HL-60 (cell line): ENCODE results near the gene ZBTB7C.

Experiments
- DNase-seq, 2 experiments: peaks; one replicate each; pipeline ENCODE4 v3.0.0-alpha.2; 2010 to 2020; ENCODE audit warnings: low read depth in 1 of 2, low spot score in 1 of 2
- H3K27ac ChIP-seq: fragments of 250-450 bp; sonication (Bioruptor Pico); replicated peaks from 2 replicates; pipeline ENCODE4 v1.5.1; 2020; ENCODE audit warnings: mild to moderate bottlenecking, moderate library complexity
- H3K27me3 ChIP-seq: fragments of 250-450 bp; sonication (Bioruptor Pico); 2 replicates; pipeline ENCODE4 v1.5.1; 2021; ENCODE audit warnings: mild to moderate bottlenecking, moderate library complexity; ENCODE audit not compliant: insufficient read depth, poor library complexity, severe bottlenecking
- H3K4me3 ChIP-seq: replicated peaks from 2 replicates; pipeline ENCODE4 v1.5.1; 2011; ENCODE audit warnings: mild to moderate bottlenecking, control low read depth, low read length; ENCODE audit not compliant: insufficient read depth
- CTCF ChIP-seq: IDR thresholded peaks from one replicate; pipeline ENCODE4 v1.5.1; 2011; ENCODE audit warnings: low read length, control low read depth, inconsistent platforms; ENCODE audit not compliant: insufficient read depth
- GABPA ChIP-seq: IDR thresholded peaks from 2 replicates; pipeline ENCODE4 v1.6.1; 2012; ENCODE audit warnings: low read depth
- POLR2AphosphoS5 ChIP-seq: IDR thresholded peaks from 2 replicates; pipeline ENCODE4 v1.6.1; 2012; ENCODE audit warnings: low read depth
- REST ChIP-seq: IDR thresholded peaks from 2 replicates; pipeline ENCODE4 v1.6.1; 2012; ENCODE audit warnings: low read depth; ENCODE audit not compliant: insufficient replicate concordance
- SPI1 ChIP-seq: IDR thresholded peaks from 2 replicates; pipeline ENCODE4 v1.6.1; 2012; ENCODE audit warnings: low read depth, mild to moderate bottlenecking, borderline replicate concordance

ZBTB7C gene

GRCh38 chr18:48410095-48410920, 1.1 kb upstream of the ZBTB7C start:
- Histone ChIP-seq H3K27ac (no peak overlapping the region), H3K4me3 (peak overlapping the region; percentile 66), H3K27me3 (peaks cover 52% of the 10 kb centered on the region)
- TF ChIP-seq REST (no peak), POLR2AphosphoS5 (no peak), CTCF (no peak), GABPA (no peak), SPI1 (no peak)
- peak; percentile 74 to 84 for DNase-seq

GRCh38 chr18:48409591-48410094, 460 bp upstream of the ZBTB7C start:
- peak overlapping the region; percentile 66 for H3K4me3 ChIP-seq
- no peak overlapping the region for H3K27ac ChIP-seq
- TF ChIP-seq POLR2AphosphoS5 = no peak
- TF ChIP-seq GABPA = no peak
- TF ChIP-seq REST = no peak
- no peak for TF ChIP-seq SPI1
- TF ChIP-seq CTCF = no peak
- peaks cover 52% of the 10 kb centered on the region for H3K27me3 ChIP-seq
- DNase-seq = no peak

- peak in 1 of 2 experiments; percentile 28 for DNase-seq
- no peak for TF ChIP-seq CTCF
- TF ChIP-seq GABPA = no peak
- no peak for TF ChIP-seq POLR2AphosphoS5
- no peak for TF ChIP-seq REST
- no peak for TF ChIP-seq SPI1
- H3K4me3 ChIP-seq = no peak overlapping the region
- H3K27me3 ChIP-seq = peaks cover 57% of the 10 kb centered on the region
- H3K27ac ChIP-seq = no peak overlapping the region
Measured at GRCh38 chr18:48408111-48408726, 964 bp downstream of the ZBTB7C start.
